ENCODE measurements around the gene BRPF3. TPM values are rescaled to one million over a fixed set of nuclear protein-coding genes. Genes with fewer than 3 reads are reported as not detected.

BRPF3 gene
- total RNA-seq, 1 experiment from 2014 or later: 41.4 TPM

DNA sequence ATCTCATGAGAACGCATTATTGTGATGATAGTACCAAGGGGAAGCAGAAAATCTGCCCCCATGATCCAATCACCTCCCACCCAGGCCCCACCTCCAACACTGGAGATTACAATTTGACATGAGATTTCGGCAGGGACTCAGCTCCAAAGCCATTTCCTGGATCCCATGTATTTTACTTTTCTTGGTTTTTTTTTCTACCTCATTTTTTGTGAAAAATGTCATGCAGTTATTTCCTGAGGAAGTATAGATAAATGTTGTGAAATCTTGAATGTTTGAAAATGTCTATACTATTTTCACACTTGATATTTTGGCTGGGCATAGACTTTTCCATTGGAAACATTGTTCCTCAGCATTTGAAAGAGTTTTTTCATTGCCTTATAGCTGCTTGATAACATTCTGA lies 9.1 kb upstream of the BRPF3 start:
- ChIA-PET CTCF (no interaction called here), POLR2A (no interaction called here)
- Mint-ChIP-seq H3K27me3 (ENCODE audit: insufficient read depth, unreplicated experiment) (no peaks in the 10 kb centered on the region), H3K4me1 (ENCODE audit: low read depth, unreplicated experiment) (no peaks in the 10 kb centered on the region), H3K27ac (ENCODE audit: unreplicated experiment) (no peak overlapping the region), H3K36me3 (ENCODE audit: insufficient read depth, unreplicated experiment) (no peaks in the 10 kb centered on the region), H3K9me3 (ENCODE audit: unreplicated experiment) (no peaks in the 10 kb centered on the region), H3K4me3 (ENCODE audit: unreplicated experiment) (no peak overlapping the region)
- BruUV-seq (replicated peaks): no TSS peak
- no peak for DNase-seq
- intact Hi-C loops (cut with micrococcal nuclease; ENCODE audit: unreplicated experiment): no loop called here
- no peaks in the 10 kb centered on the region for H3K4me1 ChIP-seq
- H3K9me3 ChIP-seq: no peaks in the 10 kb centered on the region
- no peaks in the 10 kb centered on the region for H3K36me3 ChIP-seq (ENCODE audit: control insufficient read depth, insufficient read depth, low read length)
- TF ChIP-seq, protein P1, sequence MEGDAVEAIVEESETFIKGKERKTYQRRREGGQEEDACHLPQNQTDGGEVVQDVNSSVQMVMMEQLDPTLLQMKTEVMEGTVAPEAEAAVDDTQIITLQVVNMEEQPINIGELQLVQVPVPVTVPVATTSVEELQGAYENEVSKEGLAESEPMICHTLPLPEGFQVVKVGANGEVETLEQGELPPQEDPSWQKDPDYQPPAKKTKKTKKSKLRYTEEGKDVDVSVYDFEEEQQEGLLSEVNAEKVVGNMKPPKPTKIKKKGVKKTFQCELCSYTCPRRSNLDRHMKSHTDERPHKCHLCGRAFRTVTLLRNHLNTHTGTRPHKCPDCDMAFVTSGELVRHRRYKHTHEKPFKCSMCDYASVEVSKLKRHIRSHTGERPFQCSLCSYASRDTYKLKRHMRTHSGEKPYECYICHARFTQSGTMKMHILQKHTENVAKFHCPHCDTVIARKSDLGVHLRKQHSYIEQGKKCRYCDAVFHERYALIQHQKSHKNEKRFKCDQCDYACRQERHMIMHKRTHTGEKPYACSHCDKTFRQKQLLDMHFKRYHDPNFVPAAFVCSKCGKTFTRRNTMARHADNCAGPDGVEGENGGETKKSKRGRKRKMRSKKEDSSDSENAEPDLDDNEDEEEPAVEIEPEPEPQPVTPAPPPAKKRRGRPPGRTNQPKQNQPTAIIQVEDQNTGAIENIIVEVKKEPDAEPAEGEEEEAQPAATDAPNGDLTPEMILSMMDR (IDR thresholded peaks at IDR 0.05; ENCODE audit: insufficient read depth in 1 of 2, low read depth in 1 of 2, low read length in 1 of 2, severe bottlenecking in 1 of 2, unreplicated experiment in 1 of 2): no peak
- no peak overlapping the region for H3K4me3 ChIP-seq (ENCODE audit: low read depth, low read length)
- no peaks in the 10 kb centered on the region for H3K27me3 ChIP-seq (replicated peaks; ENCODE audit: control insufficient read depth, insufficient read depth, low read length)

DNA sequence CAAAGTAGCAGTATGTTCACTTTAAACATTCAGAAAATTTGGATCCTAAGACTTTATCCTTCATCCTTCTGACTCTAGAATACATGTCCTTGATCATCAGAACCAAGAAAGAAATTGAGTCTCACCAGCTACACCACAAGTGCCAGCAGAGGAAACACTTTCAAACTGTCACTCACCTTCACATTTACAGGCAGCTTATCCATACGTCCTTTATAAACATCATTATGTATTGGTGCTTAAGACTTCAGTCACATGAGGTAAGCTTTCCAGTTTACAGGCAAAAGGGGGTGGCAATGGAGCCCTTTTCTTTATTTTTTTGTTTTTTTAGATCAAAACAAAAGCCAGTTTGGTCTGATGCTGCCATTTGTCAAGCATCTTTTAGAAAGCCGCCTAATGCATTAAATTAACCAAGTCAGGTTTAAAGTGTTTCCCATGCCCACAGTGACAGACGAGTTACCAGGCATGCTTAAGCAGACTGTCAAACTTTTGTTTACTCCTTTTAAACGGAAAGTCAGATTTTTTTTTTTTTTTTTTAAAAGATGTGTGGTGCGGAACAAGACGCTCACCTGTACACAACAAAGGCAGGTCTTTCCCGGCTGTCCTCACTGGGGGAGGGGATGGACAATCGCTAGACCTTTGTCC lies 952 bp upstream of the BRPF3 start:
- peaks cover 6% of the 10 kb centered on the region for H3K4me1 Mint-ChIP-seq (ENCODE audit: low read depth, unreplicated experiment)
- Histone ChIP-seq H3K9me3 (no peaks in the 10 kb centered on the region), H3K36me3 (ENCODE audit: control insufficient read depth, insufficient read depth, low read length) (peaks cover 3% of the 10 kb centered on the region), H3K27me3 (replicated peaks; ENCODE audit: control insufficient read depth, insufficient read depth, low read length) (no peaks in the 10 kb centered on the region), H3K4me1 (no peaks in the 10 kb centered on the region), H3K4me3 (ENCODE audit: low read depth, low read length) (peak overlapping the region; percentile 76)
- no peak for DNase-seq
- TF ChIP-seq, protein P1 (IDR thresholded peaks at IDR 0.05; ENCODE audit: insufficient read depth in 1 of 2, low read depth in 1 of 2, low read length in 1 of 2, severe bottlenecking in 1 of 2, unreplicated experiment in 1 of 2): no peak
- H3K27ac Mint-ChIP-seq (ENCODE audit: unreplicated experiment): peak overlapping the region; percentile 65
- TSS peak; percentile 60 for BruUV-seq (replicated peaks)
- H3K9me3 Mint-ChIP-seq (ENCODE audit: unreplicated experiment): no peaks in the 10 kb centered on the region
- H3K27me3 Mint-ChIP-seq (ENCODE audit: insufficient read depth, unreplicated experiment): no peaks in the 10 kb centered on the region
- peak overlapping the region; percentile 82 for H3K4me3 Mint-ChIP-seq (ENCODE audit: unreplicated experiment)
- intact Hi-C loops (cut with micrococcal nuclease; ENCODE audit: unreplicated experiment): loop anchor here (1.0 to 5.0 kb wide), 3 partner anchors 64 to 168 kb away; partner anchors contain the start of gene MAPK14
- ChIA-PET CTCF (interaction anchor here (0.6 to 1.2 kb wide), 2 partner anchors 20 to 168 kb away, joined by 3 to 6 read pairs; partner anchors contain the start of gene MAPK14), POLR2A (no interaction called here)
- H3K36me3 Mint-ChIP-seq (ENCODE audit: insufficient read depth, unreplicated experiment): peaks cover 26% of the 10 kb centered on the region

DNA sequence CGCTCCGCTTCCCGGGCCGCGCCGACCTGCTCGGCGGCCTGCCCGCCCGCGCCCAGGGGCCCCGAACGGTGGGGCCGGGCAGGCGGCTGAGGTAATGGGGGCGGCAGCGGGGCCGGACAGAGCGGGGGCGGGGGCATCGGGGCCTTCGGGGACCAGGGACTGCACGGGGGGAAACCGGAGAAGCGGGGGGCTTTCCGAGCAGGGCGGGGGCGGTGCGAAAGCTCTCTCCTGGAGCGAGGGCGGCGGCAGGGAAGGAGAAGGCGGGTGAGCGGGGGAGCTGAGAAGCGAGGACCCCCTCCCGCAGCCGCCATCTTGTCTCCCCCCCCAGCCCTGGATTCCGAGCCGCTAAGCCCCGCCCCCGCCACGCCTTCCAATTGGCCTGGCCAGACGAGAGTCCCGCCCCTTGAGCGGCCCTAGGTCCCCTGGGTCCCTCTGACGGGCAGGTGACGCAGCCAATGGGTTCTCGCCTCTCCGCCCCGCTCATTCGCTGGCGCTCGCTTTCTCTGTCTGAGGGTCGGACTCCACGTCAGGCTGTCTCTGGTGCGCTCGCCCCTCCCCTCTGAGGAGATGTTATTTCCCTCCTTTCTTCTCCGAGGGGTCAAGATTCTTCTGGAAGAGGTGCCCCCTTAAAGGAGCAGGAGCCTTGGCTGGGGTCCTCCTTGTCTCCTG lies 470 bp downstream of the BRPF3 start:
- CTCF ChIA-PET: interaction anchor here (0.5 kb wide), 1 partner anchor 392 kb away, joined by 3 read pairs; the partner anchor contains the start of gene LHFPL5
- peak; percentile 99 for DNase-seq
- Mint-ChIP-seq H3K36me3 (ENCODE audit: insufficient read depth, unreplicated experiment) (peaks cover 29% of the 10 kb centered on the region), H3K9me3 (ENCODE audit: unreplicated experiment) (no peaks in the 10 kb centered on the region), H3K27me3 (ENCODE audit: insufficient read depth, unreplicated experiment) (no peaks in the 10 kb centered on the region), H3K27ac (ENCODE audit: unreplicated experiment) (peak overlapping the region; percentile 83), H3K4me3 (ENCODE audit: unreplicated experiment) (peak overlapping the region; percentile 82), H3K4me1 (ENCODE audit: low read depth, unreplicated experiment) (peaks cover 6% of the 10 kb centered on the region)
- intact Hi-C loops (cut with micrococcal nuclease; ENCODE audit: unreplicated experiment): loop anchor here (1.0 to 5.0 kb wide), 3 partner anchors 66 to 170 kb away; partner anchors contain the start of gene MAPK14
- no peaks in the 10 kb centered on the region for H3K9me3 ChIP-seq
- TF ChIP-seq, protein P1 (IDR thresholded peaks at IDR 0.05; ENCODE audit: insufficient read depth in 1 of 2, low read depth in 1 of 2, low read length in 1 of 2, severe bottlenecking in 1 of 2, unreplicated experiment in 1 of 2): no peak
- no TSS peak for BruUV-seq (replicated peaks)
- peaks cover 6% of the 10 kb centered on the region for H3K36me3 ChIP-seq (ENCODE audit: control insufficient read depth, insufficient read depth, low read length)
- POLR2A ChIA-PET: interaction anchor here (0.6 to 0.8 kb wide), 2 partner anchors 59 to 66 kb away, joined by 4 to 10 read pairs; no protein-coding TSS in a partner anchor
- no peaks in the 10 kb centered on the region for H3K4me1 ChIP-seq
- H3K27me3 ChIP-seq (replicated peaks; ENCODE audit: control insufficient read depth, insufficient read depth, low read length): no peaks in the 10 kb centered on the region
- H3K4me3 ChIP-seq (ENCODE audit: low read depth, low read length): peak overlapping the region; percentile 76
